K562 (cell line): Measurements from ENCODE around the gene SLTM. TPM values are rescaled to one million over a fixed set of nuclear protein-coding genes. Genes with fewer than 3 reads are reported as not detected.

Source experiments
- ATAC-seq: fragments of 200-7000 bp; cut with Tn5 transposase; 3 replicates; pipeline ENCODE4 v1.9.1; 2020; ENCODE audit warnings: moderate library complexity
- BruUV-seq: library from RNA; stranded (reverse); fragments of 400-500 nt; replicated peaks from 2 replicates; lab custom pipeline; 2021; lab: Mats Ljungman, UMichigan
- CTCF ChIA-PET: fragments of 300-600 bp; formaldehyde crosslinking; extraction: SDS; loops from one replicate; lab custom pipeline; 2021; ENCODE audit warnings: low intra/inter-chr PET ratio; lab: Yijun Ruan, JAX
- POLR2A ChIA-PET: fragments of 300-600, 350-650 bp; sonication (Branson Sonifier 250); formaldehyde crosslinking; extraction: SDS; loops from one replicate; lab custom pipeline; 2021; ENCODE audit warnings: antibody characterized with exemption, inconsistent platforms; lab: Yijun Ruan, JAX
- DNase-seq, 4 experiments: peaks; one replicate each; pipeline versions ENCODE4 v3.0.0 to v3.0.0-alpha.2; 2011 to 2018; ENCODE audit warnings: low spot score in 3 of 4, mixed read lengths in 3 of 4; ENCODE audit errors: extremely low read depth in 1 of 4
- FAIRE-seq: peaks from 2 replicates; lab custom pipeline; 2011; peaks lifted over from hg19 to GRCh38; lab: Jason Lieb, UNC
- H2AFZ ChIP-seq: 2 replicates; pipeline ENCODE4 v1.6.0; 2011; ENCODE audit warnings: low read depth, low read length, control low read depth, inconsistent platforms
- H3K27ac ChIP-seq: fragments of 200-600 bp; 3 replicates; pipeline ENCODE4 v1.8.0; 2011; ENCODE audit warnings: low read depth, mild to moderate bottlenecking, control low read depth, inconsistent platforms, low read length, moderate library complexity, mixed read lengths; ENCODE audit errors: extremely low read depth
- H3K27me3 ChIP-seq, 2 experiments: fragments of 300-600 bp in 1 of 2; 2 replicates in 1 of 2; 3 replicates in 1 of 2; pipeline versions ENCODE4 v1.6.0 to v1.8.0; 2011; ENCODE audit warnings: inconsistent platforms in 2 of 2, low read length in 2 of 2, mild to moderate bottlenecking in 1 of 2, mixed read lengths in 1 of 2, moderate library complexity in 1 of 2; ENCODE audit not compliant: control insufficient read depth in 2 of 2, insufficient read depth in 2 of 2
- H3K36me3 ChIP-seq: fragments of 300-600 bp; 3 replicates; pipeline ENCODE4 v1.8.0; 2011; ENCODE audit warnings: mild to moderate bottlenecking, low read length, inconsistent platforms; ENCODE audit not compliant: control insufficient read depth, insufficient read depth
- H3K4me1 ChIP-seq, 2 experiments: fragments of 200-600 bp in 1 of 2; replicated peaks in 1 of 2; 2 replicates in 1 of 2; 3 replicates in 1 of 2; pipeline versions ENCODE4 v1.5.1 to v1.8.0; 2011; ENCODE audit warnings: inconsistent platforms in 2 of 2, low read length in 2 of 2, mild to moderate bottlenecking in 1 of 2, mixed read lengths in 1 of 2, moderate library complexity in 1 of 2; ENCODE audit not compliant: control insufficient read depth in 2 of 2, insufficient read depth in 2 of 2
- H3K4me2 ChIP-seq: 2 replicates; pipeline ENCODE4 v1.6.1; 2011; ENCODE audit warnings: low read length, control low read depth, inconsistent platforms, mixed read lengths; ENCODE audit not compliant: insufficient read depth
- H3K4me3 ChIP-seq: fragments of 200-600 bp; sonication (generic), shearing (Covaris generic); 2 replicates; pipeline ENCODE4 v1.5.1; 2016; ENCODE audit warnings: control low read depth, inconsistent platforms
- H3K79me2 ChIP-seq: fragments of 200-600 bp; 3 replicates; pipeline ENCODE4 v1.8.0; 2011; ENCODE audit warnings: low read length, inconsistent platforms; ENCODE audit not compliant: control insufficient read depth, insufficient read depth
- H3K9ac ChIP-seq, 2 experiments: 2 replicates each; pipeline versions ENCODE4 v1.6.0 to v1.6.1; 2011; ENCODE audit warnings: low read depth in 2 of 2, low read length in 2 of 2, control low read depth in 1 of 2, inconsistent platforms in 1 of 2, mild to moderate bottlenecking in 1 of 2, mixed read lengths in 1 of 2; ENCODE audit not compliant: insufficient read depth in 1 of 2
- H3K9me1 ChIP-seq: one replicate; pipeline ENCODE4 v1.6.0; 2011; ENCODE audit warnings: inconsistent platforms, mild to moderate bottlenecking, low read length, moderate library complexity; ENCODE audit not compliant: control insufficient read depth, insufficient read depth
- H3K9me3 ChIP-seq: replicated peaks from 2 replicates; pipeline ENCODE4 v1.5.1; 2011; ENCODE audit warnings: low read depth, low read length, inconsistent platforms; ENCODE audit not compliant: control insufficient read depth, insufficient read depth
- H4K20me1 ChIP-seq: replicated peaks from 2 replicates; pipeline ENCODE4 v1.6.1; 2011; ENCODE audit warnings: low read length, inconsistent platforms, mixed read lengths; ENCODE audit not compliant: control insufficient read depth, insufficient read depth
- CBX2 ChIP-seq: fragments of 200-600 bp; sonication (generic); IDR thresholded peaks from one replicate; pipeline ENCODE4 v1.6.1; 2012; ENCODE audit warnings: mild to moderate bottlenecking, low read length, inconsistent platforms; ENCODE audit not compliant: insufficient read depth, poor library complexity, severe bottlenecking
- FIP1L1 ChIP-seq: fragments of 200-400 bp; formaldehyde crosslinking; IDR thresholded peaks from 2 replicates; pipeline ENCODE4 v1.6.1; 2018; ENCODE audit warnings: mild to moderate bottlenecking, low read depth, low read length; ENCODE audit not compliant: poor library complexity, severe bottlenecking
- HNRNPH1 ChIP-seq: fragments of 200-400 bp; formaldehyde crosslinking; optimal IDR thresholded peaks from 2 replicates; pipeline ENCODE3; 2017; ENCODE audit warnings: low read depth, mild to moderate bottlenecking, low read length, moderate library complexity
- IFI16 ChIP-seq: fragments of 250-450 bp; sonication (Bioruptor Pico); IDR thresholded peaks from 2 replicates; pipeline ENCODE4 v2.1.2; 2022; ENCODE audit warnings: mild to moderate bottlenecking, inconsistent platforms
- NFE2 ChIP-seq: IDR thresholded peaks from 2 replicates; pipeline ENCODE4 v1.6.1; 2014; ENCODE audit warnings: antibody characterized with exemption, low read depth
- POLR3A ChIP-seq: IDR thresholded peaks from 2 replicates; pipeline ENCODE4 v1.6.1; 2011; ENCODE audit warnings: borderline replicate concordance, mild to moderate bottlenecking, moderate library complexity; ENCODE audit not compliant: insufficient read length, insufficient read depth; ENCODE audit errors: extremely low read depth
- SAFB2 ChIP-seq: fragments of 200-400 bp; formaldehyde crosslinking; IDR thresholded peaks from 2 replicates; pipeline ENCODE4 v1.6.1; 2018; ENCODE audit warnings: borderline replicate concordance, low read length, low read depth, moderate library complexity; ENCODE audit not compliant: severe bottlenecking
- SAP30 ChIP-seq: fragments of 200-600 bp; sonication (generic); IDR thresholded peaks from 2 replicates; pipeline ENCODE4 v1.6.1; 2012; ENCODE audit warnings: borderline replicate concordance, low read depth, mild to moderate bottlenecking, moderate library complexity, low read length, control low read depth, inconsistent platforms; ENCODE audit not compliant: insufficient read depth, poor library complexity, severe bottlenecking
- TEAD2 ChIP-seq: fragments of 450-650 bp; IDR thresholded peaks from 2 replicates; pipeline ENCODE4 v1.6.1; 2016; ENCODE audit warnings: missing genetic modification characterization, control low read depth, missing compliant biosample characterization
- XRCC4 ChIP-seq: IDR thresholded peaks from one replicate; pipeline ENCODE4 v1.6.1; 2011; ENCODE audit not compliant: insufficient read depth, insufficient read length; ENCODE audit errors: extremely low read depth
- ZBED1 ChIP-seq: IDR thresholded peaks from 2 replicates; pipeline ENCODE4 v1.6.1; 2014
- ZBTB7A ChIP-seq: IDR thresholded peaks from 2 replicates; pipeline ENCODE4 v1.6.1; 2011; ENCODE audit warnings: low read depth, mild to moderate bottlenecking, low read length, moderate library complexity, borderline replicate concordance; ENCODE audit not compliant: control insufficient read depth
- ZNF124 ChIP-seq: sonication (generic); formaldehyde crosslinking; IDR thresholded peaks from 2 replicates; pipeline ENCODE4 v1.8.1; 2022; ENCODE audit warnings: missing genetic modification reagents
- ZNF3 ChIP-seq: fragments of 250-450 bp; sonication (Bioruptor Pico); IDR thresholded peaks from 2 replicates; pipeline ENCODE4 v1.5.0; 2021; ENCODE audit warnings: mild to moderate bottlenecking, moderate library complexity
- ZNF316 ChIP-seq: fragments of 450-650 bp; IDR thresholded peaks from 2 replicates; pipeline ENCODE4 v1.6.1; 2016
- ZNF384 ChIP-seq: IDR thresholded peaks from 2 replicates; pipeline ENCODE4 v1.6.1; 2012; ENCODE audit warnings: low read depth, low read length, improper control_type of control experiment
- ZNF583 ChIP-seq: fragments of 250-450 bp; sonication (Bioruptor Pico); IDR thresholded peaks from 2 replicates; pipeline ENCODE4 v1.4.0; 2020
- ZNF584 ChIP-seq: fragments of 200-800 bp; sonication (Bioruptor generic); IDR thresholded peaks from 2 replicates; pipeline ENCODE4 v1.6.1; 2016; ENCODE audit warnings: low read depth, mild to moderate bottlenecking, missing genetic modification characterization, missing compliant biosample characterization
- WGBS: fragments of 100-300 bp; shearing (Covaris generic); methylation state at CpG from one replicate; pipeline ENCODE4 v1.1.6; 2016; ENCODE audit warnings: low coverage, mixed read lengths; ENCODE audit not compliant: insufficient coverage; ENCODE audit errors: missing lambda C conversion rate; 5-methylcytosine and 5-hydroxymethylcytosine counted together
- in situ Hi-C: fragments of 300-500 bp; cut with MboI; formaldehyde crosslinking; loops from 4 replicates; pipeline ENCODE4 v1.15.0; 2018; ENCODE audit warnings: inconsistent platforms, mixed read lengths
- intact Hi-C: fragments of 100-400 bp; cut with micrococcal nuclease; formaldehyde crosslinking; loops from 2 replicates; pipeline ENCODE4 v1.14.2; 2022
- polyA plus RNA-seq, 8 experiments: library from polyadenylated mRNA; depleted of rRNA in 4 of 8; stranded (reverse) in 5 of 8; unstranded in 3 of 8; fragments of >200 nt; fragmentation: Nextera tagmentation in 2 of 8; fragmentation: Illumina TruSeq in 1 of 8; extraction: Ambion mirVana in 2 of 8; extraction: Trizol in 1 of 8; gene quantifications; 2 replicates each; pipeline versions ENCODE4 v1.2.1 to v1.2.3, GENCODE V29; 2011 to 2014; ENCODE audit warnings: inconsistent platforms in 1 of 8, missing spikeins in 1 of 8
- total RNA-seq, 7 experiments: library from RNA; depleted of rRNA in 6 of 7; stranded (reverse); fragments of >200 nt in 6 of 7; fragmentation: Illumina TruSeq in 2 of 7; extraction: Trizol in 2 of 7; gene quantifications; 2 replicates each; pipeline versions ENCODE4 v1.2.1 to v1.2.3, GENCODE V29; 2011 to 2021; ENCODE audit warnings: low replicate concordance in 1 of 7
- TF ChIP-seq, protein P1 (sequence below): fragments of 450-650 bp; formaldehyde crosslinking; IDR thresholded peaks from 2 replicates; pipeline ENCODE4 v1.4.0; 2020; ENCODE audit warnings: mild to moderate bottlenecking, moderate library complexity
- TF ChIP-seq, protein P2 (sequence below): fragments of 250-450 bp; sonication (Bioruptor Pico); IDR thresholded peaks from 2 replicates; pipeline ENCODE4 v1.8.0; 2022; ENCODE audit warnings: inconsistent platforms

SLTM gene
- total and polyA plus RNA-seq, 9 of the 15 experiments (the other 6 are each of a cell fraction or from before 2014, with no cell fraction given), result 39.5 to 163 (median 102) TPM

GRCh38 chr15:58854593-58854992 is 78.9 kb downstream of the SLTM start:
- POLR2A ChIA-PET, result no interaction called here
- H3K36me3 ChIP-seq, result peaks cover 21% of the 10 kb centered on the region; the same call in 2 of the 3 replicates
- no peak overlapping the region for H3K4me3 ChIP-seq
- no peak overlapping the region for H3K27ac ChIP-seq
- no peaks in the 10 kb centered on the region for H3K79me2 ChIP-seq
- intact Hi-C loops (no loop called here), in situ Hi-C loops (no loop called here)
- DNase-seq (no peak), ATAC-seq (no peak), FAIRE-seq (no peak)
- no peaks in the 10 kb centered on the region for H3K9me1 ChIP-seq
- no peaks in the 10 kb centered on the region for H4K20me1 ChIP-seq
- BruUV-seq, result no TSS peak
- TF ChIP-seq TEAD2 (tag), result no peak
- TF ChIP-seq, protein P1, sequence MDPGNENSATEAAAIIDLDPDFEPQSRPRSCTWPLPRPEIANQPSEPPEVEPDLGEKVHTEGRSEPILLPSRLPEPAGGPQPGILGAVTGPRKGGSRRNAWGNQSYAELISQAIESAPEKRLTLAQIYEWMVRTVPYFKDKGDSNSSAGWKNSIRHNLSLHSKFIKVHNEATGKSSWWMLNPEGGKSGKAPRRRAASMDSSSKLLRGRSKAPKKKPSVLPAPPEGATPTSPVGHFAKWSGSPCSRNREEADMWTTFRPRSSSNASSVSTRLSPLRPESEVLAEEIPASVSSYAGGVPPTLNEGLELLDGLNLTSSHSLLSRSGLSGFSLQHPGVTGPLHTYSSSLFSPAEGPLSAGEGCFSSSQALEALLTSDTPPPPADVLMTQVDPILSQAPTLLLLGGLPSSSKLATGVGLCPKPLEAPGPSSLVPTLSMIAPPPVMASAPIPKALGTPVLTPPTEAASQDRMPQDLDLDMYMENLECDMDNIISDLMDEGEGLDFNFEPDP (CRISPR knock-in tag), result no peak
- TF ChIP-seq, protein P2, sequence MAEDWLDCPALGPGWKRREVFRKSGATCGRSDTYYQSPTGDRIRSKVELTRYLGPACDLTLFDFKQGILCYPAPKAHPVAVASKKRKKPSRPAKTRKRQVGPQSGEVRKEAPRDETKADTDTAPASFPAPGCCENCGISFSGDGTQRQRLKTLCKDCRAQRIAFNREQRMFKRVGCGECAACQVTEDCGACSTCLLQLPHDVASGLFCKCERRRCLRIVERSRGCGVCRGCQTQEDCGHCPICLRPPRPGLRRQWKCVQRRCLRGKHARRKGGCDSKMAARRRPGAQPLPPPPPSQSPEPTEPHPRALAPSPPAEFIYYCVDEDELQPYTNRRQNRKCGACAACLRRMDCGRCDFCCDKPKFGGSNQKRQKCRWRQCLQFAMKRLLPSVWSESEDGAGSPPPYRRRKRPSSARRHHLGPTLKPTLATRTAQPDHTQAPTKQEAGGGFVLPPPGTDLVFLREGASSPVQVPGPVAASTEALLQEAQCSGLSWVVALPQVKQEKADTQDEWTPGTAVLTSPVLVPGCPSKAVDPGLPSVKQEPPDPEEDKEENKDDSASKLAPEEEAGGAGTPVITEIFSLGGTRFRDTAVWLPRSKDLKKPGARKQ (CRISPR knock-in tag), result no peak
- TF ChIP-seq ZNF124 (CRISPR knock-in tag), result no peak
- no peak for TF ChIP-seq ZBED1
- TF ChIP-seq ZNF583 (CRISPR knock-in tag), result no peak
- no peak for TF ChIP-seq SAP30
- TF ChIP-seq FIP1L1, result no peak
- no peak for TF ChIP-seq NFE2
- no peak for TF ChIP-seq SAFB2
- TF ChIP-seq ZNF384, result no peak
- no peak for TF ChIP-seq POLR3A
- no peak for TF ChIP-seq HNRNPH1
- TF ChIP-seq ZNF316, result no peak
- TF ChIP-seq IFI16 (CRISPR knock-in tag), result no peak
- no peak for TF ChIP-seq ZBTB7A
- TF ChIP-seq XRCC4, result no peak
- no peak for TF ChIP-seq CBX2
- TF ChIP-seq ZNF584, result no peak
- no peak for TF ChIP-seq ZNF3 (CRISPR knock-in tag)
- H3K9me3 ChIP-seq, result no peaks in the 10 kb centered on the region
- no peaks in the 10 kb centered on the region for H3K27me3 ChIP-seq
- no peak overlapping the region for H3K4me2 ChIP-seq
- no peak overlapping the region for H3K9ac ChIP-seq
- CTCF ChIA-PET, result no interaction called here
- no peak overlapping the region for H2AFZ ChIP-seq
- whole genome bisulfite sequencing, result 82% methylated on average over 4 of the region's 4 CpGs
- no peaks in the 10 kb centered on the region for H3K4me1 ChIP-seq
